ENCODE results near the gene SDCBP2. TPM values are rescaled to one million over a fixed set of nuclear protein-coding genes. Genes with fewer than 3 reads are reported as not detected.

Gene SDCBP2
- polyA plus RNA-seq, 2 of the 4 experiments (the other 2 are of a cell fraction): 0.35 to 0.58 TPM

- ChIA-PET CTCF (interaction anchor here (0.8 to 1.6 kb wide), 4 partner anchors 9 to 184 kb away, joined by 3 to 5 read pairs (median 4); no protein-coding TSS in a partner anchor), POLR2A (no interaction called here)
- WGBS (ENCODE audit: missing lambda C conversion rate): 82% methylated on average over 4 of the region's 4 CpGs
These were observed 9.5 kb downstream of the SDCBP2 start for GRCh38 chr20:1319462-1319861.

GRCh38 chr20:1319051-1319450 lies 9.9 kb downstream of the SDCBP2 start:
- Histone ChIP-seq H3K4me2 (no peak overlapping the region), H3K4me1 (no peaks in the 10 kb centered on the region; the same call in 2 of the 3 replicates), H3K9me3 (no peaks in the 10 kb centered on the region), H3K4me3 (no peak overlapping the region), H3K27ac (no peak overlapping the region)
- ChIA-PET CTCF (interaction anchor here (0.8 to 1.6 kb wide), 4 partner anchors 9 to 184 kb away, joined by 3 to 5 read pairs (median 4); no protein-coding TSS in a partner anchor), POLR2A (no interaction called here)
- WGBS (ENCODE audit: missing lambda C conversion rate): 49% methylated on average over 4 of the region's 4 CpGs
- no peak for DNase-seq (ENCODE audit: low read depth in 1 of 2, low spot score in 1 of 2)
- FAIRE-seq: no peak
- TF ChIP-seq CTCF (IDR thresholded peaks at IDR 0.05) (no peak), CBX8 (IDR thresholded peaks at IDR 0.05) (no peak), ELK1 (IDR thresholded peaks at IDR 0.05; ENCODE audit: low read depth, low read length) (no peak), BHLHE40 (IDR thresholded peaks at IDR 0.05; ENCODE audit: low read depth, low read length) (no peak), NR3C1 (IDR thresholded peaks at IDR 0.05) (no peak), NFE2L2 (conservative IDR thresholded peaks at IDR 0.05; ENCODE audit: low read length) (no peak), HDAC2 (IDR thresholded peaks at IDR 0.05) (no peak), JUN (IDR thresholded peaks at IDR 0.05) (no peak), RNF2 (IDR thresholded peaks at IDR 0.05; ENCODE audit: borderline replicate concordance, low read depth) (no peak), MAZ (IDR thresholded peaks at IDR 0.05; ENCODE audit: borderline replicate concordance, low read depth, low read length) (no peak), RFX5 (IDR thresholded peaks at IDR 0.05) (no peak), EHF (CRISPR knock-in tag; IDR thresholded peaks at IDR 0.05) (no peak), CHD4 (IDR thresholded peaks at IDR 0.05; ENCODE audit: borderline replicate concordance) (no peak), RCOR1 (IDR thresholded peaks at IDR 0.05; ENCODE audit: low read depth, low read length) (no peak), E2F6 (IDR thresholded peaks at IDR 0.05; ENCODE audit: borderline replicate concordance, low read depth) (no peak), HOXB13 (CRISPR knock-in tag; IDR thresholded peaks at IDR 0.05; ENCODE audit: low read depth) (no peak), CBX2 (IDR thresholded peaks at IDR 0.05; ENCODE audit: borderline replicate concordance, low read depth) (no peak), JUNB (IDR thresholded peaks at IDR 0.05) (no peak), PHF8 (IDR thresholded peaks at IDR 0.05; ENCODE audit: borderline replicate concordance, low read depth) (no peak)
- ATAC-seq: no peak

More at GRCh38 chr20:1319462-1319861, 9.5 kb downstream of the SDCBP2 start:
- FAIRE-seq (no peak), ATAC-seq (no peak), DNase-seq (ENCODE audit: low read depth in 1 of 2, low spot score in 1 of 2) (no peak)
- Histone ChIP-seq H3K4me3 (no peak overlapping the region), H3K9me3 (no peaks in the 10 kb centered on the region), H3K4me2 (no peak overlapping the region), H3K4me1 (peaks cover 4% of the 10 kb centered on the region; the same call in 1 of the 3 replicates), H3K27ac (no peak overlapping the region)
- TF ChIP-seq ZC3H11A (IDR thresholded peaks at IDR 0.05): no peak
- TF ChIP-seq HOXB5 (CRISPR knock-in tag; IDR thresholded peaks at IDR 0.05): no peak
- TF ChIP-seq CHD2 (IDR thresholded peaks at IDR 0.05; ENCODE audit: low read length, partially characterized antibody): no peak
- TF ChIP-seq FOXS1 (CRISPR knock-in tag; IDR thresholded peaks at IDR 0.05): no peak
- TF ChIP-seq REST (IDR thresholded peaks at IDR 0.05): no peak
- no peak for TF ChIP-seq ATOH8 (CRISPR knock-in tag; IDR thresholded peaks at IDR 0.05; ENCODE audit: low read depth)
